Measurements from ENCODE around the gene CAMK1D. TPM values are rescaled to one million over a fixed set of nuclear protein-coding genes. Genes with fewer than 3 reads are reported as not detected.

CAMK1D gene
- total and polyA plus RNA-seq, 2 experiments from 2014 or later = 4.6 to 7.2 TPM

GRCh38 chr10:12448340-12448728 is 99.0 kb downstream of the CAMK1D start:
- H2AFZ ChIP-seq = no peak overlapping the region
- H3K36me3 Mint-ChIP-seq (ENCODE audit: low read depth) = no peaks in the 10 kb centered on the region
- no peak overlapping the region for H3K4me3 Mint-ChIP-seq
- no peak for TF ChIP-seq ZNF462 (CRISPR knock-in tag; IDR thresholded peaks at IDR 0.05)
- no peak for TF ChIP-seq ZNF331 (CRISPR knock-in tag; IDR thresholded peaks at IDR 0.05; ENCODE audit: low read depth)
- H3K4me2 ChIP-seq = no peak overlapping the region
- DNase-seq (ENCODE audit: low spot score) = no peak
- H4K20me1 ChIP-seq (replicated peaks; ENCODE audit: insufficient read depth) = no peaks in the 10 kb centered on the region
- H3K36me3 ChIP-seq (ENCODE audit: insufficient read depth) = no peaks in the 10 kb centered on the region
- no peaks in the 10 kb centered on the region for H3K9me3 Mint-ChIP-seq
- peaks cover 16% of the 10 kb centered on the region for H3K4me1 Mint-ChIP-seq
- peaks cover 8% of the 10 kb centered on the region for H3K27me3 Mint-ChIP-seq (ENCODE audit: insufficient read depth, low read depth, poor library complexity)
- no peak for ATAC-seq
- H3K27me3 ChIP-seq (ENCODE audit: insufficient read depth) = no peaks in the 10 kb centered on the region
- peaks cover 11% of the 10 kb centered on the region; the same call in 1 of the 2 replicates for H3K4me1 ChIP-seq (ENCODE audit: insufficient read depth)
- peaks cover 13% of the 10 kb centered on the region; the same call in 1 of the 2 replicates for H3K9me2 ChIP-seq (ENCODE audit: insufficient read depth)
- no peaks in the 10 kb centered on the region for H3F3A ChIP-seq (replicated peaks; ENCODE audit: low read depth)
- no peaks in the 10 kb centered on the region for H3K79me2 ChIP-seq (replicated peaks; ENCODE audit: insufficient read depth)
- H3K4me3 ChIP-seq = no peak overlapping the region
- H3K27ac ChIP-seq (ENCODE audit: low read depth) = no peak overlapping the region
- no peak overlapping the region for H3K27ac Mint-ChIP-seq

- H3K27me3 Mint-ChIP-seq (ENCODE audit: insufficient read depth, low read depth, poor library complexity) = peaks cover 8% of the 10 kb centered on the region
- ATAC-seq = no peak
- no peaks in the 10 kb centered on the region for H4K20me1 ChIP-seq (replicated peaks; ENCODE audit: insufficient read depth)
Observed at GRCh38 chr10:12448729-12449391, 99.5 kb downstream of the CAMK1D start.

More at GRCh38 chr10:12448729-12449391, 99.5 kb downstream of the CAMK1D start:
- Histone ChIP-seq H3K9me2 (ENCODE audit: insufficient read depth) (peaks cover 10% of the 10 kb centered on the region; the same call in 1 of the 2 replicates), H3K27me3 (ENCODE audit: insufficient read depth) (no peaks in the 10 kb centered on the region), H3K4me2 (no peak overlapping the region), H2AFZ (no peak overlapping the region), H3K36me3 (ENCODE audit: insufficient read depth) (no peaks in the 10 kb centered on the region), H3K4me3 (no peak overlapping the region), H3K4me1 (ENCODE audit: insufficient read depth) (peaks cover 11% of the 10 kb centered on the region; the same call in 1 of the 2 replicates), H3F3A (replicated peaks; ENCODE audit: low read depth) (no peaks in the 10 kb centered on the region), H3K79me2 (replicated peaks; ENCODE audit: insufficient read depth) (no peaks in the 10 kb centered on the region), H3K27ac (ENCODE audit: low read depth) (no peak overlapping the region)
- Mint-ChIP-seq H3K4me1 (peaks cover 16% of the 10 kb centered on the region), H3K9me3 (no peaks in the 10 kb centered on the region), H3K4me3 (no peak overlapping the region), H3K27ac (no peak overlapping the region), H3K36me3 (ENCODE audit: low read depth) (no peaks in the 10 kb centered on the region)
- no peak for DNase-seq (ENCODE audit: low spot score)
- TF ChIP-seq STAT1 (IDR thresholded peaks at IDR 0.05; ENCODE audit: unreplicated experiment) (no peak), EZH2 (IDR thresholded peaks at IDR 0.05; ENCODE audit: low read depth, unreplicated experiment) (no peak)
